Measurements from ENCODE around the gene RADIL. TPM values are rescaled to one million over a fixed set of nuclear protein-coding genes. Genes with fewer than 3 reads are reported as not detected.

Gene RADIL
- total RNA-seq, 3 donors from 2014 or later, result 0.35 to 7.4 (median 1.1) TPM

- Histone ChIP-seq H3K4me3 (no peak overlapping the region), H3K36me3 (ENCODE audit: low read depth) (no peaks in the 10 kb centered on the region), H3K9me3 (no peaks in the 10 kb centered on the region), H3K4me1 (ENCODE audit: low read depth) (no peaks in the 10 kb centered on the region)
- DNase-seq (no peak), ATAC-seq (no peak)
- intact Hi-C loops (cut with DNase I, micrococcal nuclease), result no loop called here
- TF ChIP-seq, protein P1, sequence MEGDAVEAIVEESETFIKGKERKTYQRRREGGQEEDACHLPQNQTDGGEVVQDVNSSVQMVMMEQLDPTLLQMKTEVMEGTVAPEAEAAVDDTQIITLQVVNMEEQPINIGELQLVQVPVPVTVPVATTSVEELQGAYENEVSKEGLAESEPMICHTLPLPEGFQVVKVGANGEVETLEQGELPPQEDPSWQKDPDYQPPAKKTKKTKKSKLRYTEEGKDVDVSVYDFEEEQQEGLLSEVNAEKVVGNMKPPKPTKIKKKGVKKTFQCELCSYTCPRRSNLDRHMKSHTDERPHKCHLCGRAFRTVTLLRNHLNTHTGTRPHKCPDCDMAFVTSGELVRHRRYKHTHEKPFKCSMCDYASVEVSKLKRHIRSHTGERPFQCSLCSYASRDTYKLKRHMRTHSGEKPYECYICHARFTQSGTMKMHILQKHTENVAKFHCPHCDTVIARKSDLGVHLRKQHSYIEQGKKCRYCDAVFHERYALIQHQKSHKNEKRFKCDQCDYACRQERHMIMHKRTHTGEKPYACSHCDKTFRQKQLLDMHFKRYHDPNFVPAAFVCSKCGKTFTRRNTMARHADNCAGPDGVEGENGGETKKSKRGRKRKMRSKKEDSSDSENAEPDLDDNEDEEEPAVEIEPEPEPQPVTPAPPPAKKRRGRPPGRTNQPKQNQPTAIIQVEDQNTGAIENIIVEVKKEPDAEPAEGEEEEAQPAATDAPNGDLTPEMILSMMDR (IDR thresholded peaks at IDR 0.05), result no peak
Measured at GRCh38 chr7:4837041-4837802, 46.3 kb downstream of the RADIL start.

- DNase-seq (no peak), ATAC-seq (no peak)
- Histone ChIP-seq H3K4me3 (no peak overlapping the region), H3K36me3 (ENCODE audit: low read depth) (no peaks in the 10 kb centered on the region), H3K4me1 (ENCODE audit: low read depth) (no peaks in the 10 kb centered on the region), H3K9me3 (no peaks in the 10 kb centered on the region)
- TF ChIP-seq, protein P1 (IDR thresholded peaks at IDR 0.05), result no peak
- intact Hi-C loops (cut with DNase I, micrococcal nuclease), result no loop called here
Measured at GRCh38 chr7:4836206-4836661, 47.3 kb downstream of the RADIL start.

DNA sequence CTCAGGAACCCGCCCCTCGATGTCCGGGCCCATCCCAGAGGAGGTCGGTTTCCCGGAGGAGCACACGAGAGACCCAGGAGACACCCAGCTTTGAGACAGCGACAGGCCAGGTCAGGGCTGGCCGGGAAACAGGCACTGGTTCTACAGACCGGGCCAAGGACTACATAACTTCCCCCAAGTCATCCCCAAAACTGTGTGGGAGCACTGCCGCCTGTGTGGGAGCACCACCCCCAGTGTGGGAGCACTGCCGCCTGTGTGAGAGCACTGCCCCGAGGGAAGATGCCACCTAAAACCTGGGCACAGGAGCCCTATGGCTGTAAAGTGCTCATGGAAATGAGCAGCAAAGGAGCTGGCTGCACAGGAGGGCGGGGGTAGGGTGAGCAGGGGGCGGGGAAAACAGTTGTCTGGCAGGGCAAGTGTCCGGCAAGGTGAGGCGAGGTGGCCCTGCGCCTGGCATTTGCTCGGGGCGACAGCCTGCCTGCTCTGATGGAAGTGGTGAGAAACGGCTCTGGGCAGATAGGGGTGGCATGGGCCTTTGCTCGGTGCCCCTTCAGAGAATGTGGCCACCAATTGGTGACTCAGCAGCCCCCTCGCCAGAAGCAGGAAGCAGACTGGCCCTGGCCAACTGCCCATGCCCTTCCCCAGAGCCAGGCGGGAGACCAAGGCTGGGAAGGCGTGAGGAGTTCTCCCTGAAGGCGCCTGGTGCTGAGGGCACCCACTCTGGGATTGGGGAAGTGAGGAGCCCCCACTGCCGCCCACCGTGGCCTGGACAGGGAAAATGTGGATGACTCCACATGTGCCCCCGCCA is 47.9 kb downstream of the RADIL start:
- DNase-seq, result no peak
- intact Hi-C loops (cut with DNase I, micrococcal nuclease), result no loop called here

DNA sequence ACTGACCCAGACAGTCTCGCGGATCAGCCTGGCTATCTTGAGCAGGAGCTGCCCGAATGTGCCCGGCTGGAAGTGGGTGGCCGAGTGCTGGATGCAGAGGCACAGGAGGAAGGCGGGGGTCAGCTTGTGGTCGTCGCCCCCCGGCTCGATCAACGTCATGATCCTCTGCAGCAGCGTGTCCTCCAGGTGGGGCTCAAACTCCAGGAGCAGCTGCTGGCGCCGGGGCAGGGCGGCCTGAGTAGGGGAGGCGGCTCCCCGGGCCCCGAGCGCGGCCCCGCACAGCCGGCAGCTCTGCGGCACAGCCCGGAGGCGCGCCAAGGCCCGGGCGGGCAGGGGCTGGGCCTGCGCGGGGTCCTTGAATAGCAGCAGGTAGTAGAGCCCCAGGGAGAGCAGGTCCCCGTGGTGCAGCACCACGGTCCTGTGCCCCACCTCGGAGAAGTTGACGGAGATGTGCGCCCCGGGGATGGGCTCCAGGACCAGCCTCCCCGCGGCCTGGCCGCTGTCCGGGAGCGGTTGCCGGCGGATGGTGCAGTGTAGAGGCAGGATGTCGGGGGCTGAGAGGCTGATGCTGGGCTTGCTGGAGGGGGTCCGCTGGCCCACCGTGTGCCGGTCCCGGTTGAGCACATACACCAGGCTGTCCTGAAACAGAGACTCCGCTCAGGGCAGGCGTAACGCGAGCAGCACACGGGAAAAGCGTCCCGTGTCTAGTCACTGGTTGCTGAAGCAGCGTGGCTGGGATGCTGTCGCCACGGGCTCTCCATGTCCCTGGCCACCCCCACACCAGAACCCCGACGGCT is 48.7 kb downstream of the RADIL start:
- H3K9me3 ChIP-seq, result no peaks in the 10 kb centered on the region
- DNase-seq (no peak), ATAC-seq (no peak)
- intact Hi-C loops (cut with DNase I, micrococcal nuclease), result no loop called here
- no peaks in the 10 kb centered on the region for H3K4me1 ChIP-seq (ENCODE audit: low read depth)
- TF ChIP-seq, protein P1 (IDR thresholded peaks at IDR 0.05), result no peak
- H3K4me3 ChIP-seq, result no peak overlapping the region
- no peaks in the 10 kb centered on the region for H3K36me3 ChIP-seq (ENCODE audit: low read depth)

More for the DNA sequence above, 47.9 kb downstream of the RADIL start:
- Histone ChIP-seq H3K36me3 (ENCODE audit: low read depth) (no peaks in the 10 kb centered on the region), H3K9me3 (no peaks in the 10 kb centered on the region), H3K4me1 (ENCODE audit: low read depth) (no peaks in the 10 kb centered on the region), H3K4me3 (no peak overlapping the region)
- TF ChIP-seq, protein P1 (IDR thresholded peaks at IDR 0.05), result no peak
- no peak for ATAC-seq
